Raji (cell line): ENCODE results near the gene NAPG.

ENCODE experiments used
- POLR2A ChIP-seq: IDR thresholded peaks from 2 replicates; pipeline ENCODE4 v1.6.1; 2011; ENCODE audit warnings: low read depth, low read length, control low read depth; ENCODE audit not compliant: insufficient read depth

NAPG gene

GRCh38 chr18:10526561-10526949 is 728 bp downstream of the NAPG start:
- no peak for TF ChIP-seq POLR2A

DNA sequence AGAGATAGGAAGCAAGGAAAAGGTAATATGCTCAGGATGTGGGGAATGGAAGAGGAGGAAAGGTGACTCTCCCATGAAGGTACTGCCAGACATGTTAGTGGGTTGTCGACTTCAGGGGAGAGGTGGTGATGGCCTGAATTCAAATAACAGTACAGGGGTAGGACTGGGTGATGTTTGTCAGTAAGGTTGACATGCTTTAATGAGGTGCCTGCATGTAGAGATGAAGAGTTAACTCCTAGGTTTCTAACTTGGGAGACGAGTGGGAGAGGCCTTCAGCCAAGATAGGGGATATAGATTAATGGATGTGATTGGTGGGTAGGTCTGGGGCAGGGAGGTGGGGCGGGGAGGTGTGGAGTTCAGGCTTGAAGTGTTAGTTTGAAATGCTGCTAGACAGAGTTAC is 2.6 kb downstream of the NAPG start:
- no peak for TF ChIP-seq POLR2A

DNA sequence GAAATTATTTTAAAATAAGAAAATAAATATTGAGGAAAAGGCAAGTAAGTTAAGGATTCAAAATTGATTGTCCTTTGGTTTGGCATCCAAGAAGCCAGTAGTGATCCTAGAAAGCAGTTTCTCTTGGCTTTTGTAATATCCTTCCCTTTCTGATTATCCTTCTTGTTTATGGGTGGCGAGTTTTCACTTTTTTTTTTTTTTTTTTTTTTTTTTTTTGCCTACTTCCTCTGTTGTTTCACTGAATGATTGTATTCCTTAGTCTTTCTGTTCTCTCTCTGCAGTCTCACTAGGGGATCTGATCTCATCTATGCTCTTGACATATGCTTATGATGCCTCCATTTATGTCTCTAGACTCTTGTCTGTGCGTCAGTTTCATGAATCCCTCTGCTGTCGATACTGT is 4.2 kb downstream of the NAPG start:
- no peak for TF ChIP-seq POLR2A

GRCh38 chr18:10530852-10531251 is 5.0 kb downstream of the NAPG start:
- TF ChIP-seq POLR2A, result no peak

DNA sequence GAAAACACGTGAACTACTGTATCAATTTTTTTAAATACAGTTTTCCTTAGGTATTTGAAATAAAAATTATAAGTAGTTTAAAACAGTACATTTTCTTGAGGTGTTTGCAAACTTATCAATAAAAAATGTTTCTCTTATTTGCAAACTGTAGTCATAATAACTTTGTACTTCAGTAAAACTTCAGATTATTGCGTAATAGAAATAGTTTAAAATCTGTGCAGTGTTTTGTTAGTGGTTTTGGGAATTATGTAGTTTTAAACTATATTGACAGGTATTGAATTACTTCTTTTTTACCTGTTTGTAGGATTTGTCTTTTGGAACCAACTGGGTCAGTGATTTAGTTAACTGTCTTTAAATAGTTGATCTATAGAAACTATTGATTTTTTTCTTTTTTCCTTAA is 7.3 kb downstream of the NAPG start:
- no peak for TF ChIP-seq POLR2A

- no peak for TF ChIP-seq POLR2A
These were observed 10.5 kb downstream of the NAPG start for GRCh38 chr18:10536280-10536679.

DNA sequence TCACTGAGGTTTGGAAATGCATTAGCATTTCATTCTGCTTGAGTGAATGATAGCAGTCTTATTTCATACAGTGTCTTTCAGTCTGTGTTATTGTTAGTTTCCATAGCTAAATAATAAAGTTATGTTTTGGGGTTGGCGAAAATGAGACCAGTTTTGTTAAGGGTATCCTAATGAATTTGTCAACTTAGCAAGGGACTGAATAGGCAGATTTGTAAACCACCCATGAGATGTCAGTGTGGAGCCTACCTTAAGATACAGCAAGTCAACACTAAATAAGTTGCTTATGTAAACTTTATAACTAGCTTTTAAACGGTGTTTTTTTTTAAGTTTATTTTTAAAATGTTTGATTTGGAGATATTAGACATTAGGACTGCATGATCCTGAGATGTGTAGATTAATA is 11.9 kb downstream of the NAPG start:
- TF ChIP-seq POLR2A, result no peak

- TF ChIP-seq POLR2A, result no peak
These were observed 17.4 kb downstream of the NAPG start for GRCh38 chr18:10543277-10543676.

GRCh38 chr18:10544093-10544748 is 18.4 kb downstream of the NAPG start:
- no peak for TF ChIP-seq POLR2A

DNA sequence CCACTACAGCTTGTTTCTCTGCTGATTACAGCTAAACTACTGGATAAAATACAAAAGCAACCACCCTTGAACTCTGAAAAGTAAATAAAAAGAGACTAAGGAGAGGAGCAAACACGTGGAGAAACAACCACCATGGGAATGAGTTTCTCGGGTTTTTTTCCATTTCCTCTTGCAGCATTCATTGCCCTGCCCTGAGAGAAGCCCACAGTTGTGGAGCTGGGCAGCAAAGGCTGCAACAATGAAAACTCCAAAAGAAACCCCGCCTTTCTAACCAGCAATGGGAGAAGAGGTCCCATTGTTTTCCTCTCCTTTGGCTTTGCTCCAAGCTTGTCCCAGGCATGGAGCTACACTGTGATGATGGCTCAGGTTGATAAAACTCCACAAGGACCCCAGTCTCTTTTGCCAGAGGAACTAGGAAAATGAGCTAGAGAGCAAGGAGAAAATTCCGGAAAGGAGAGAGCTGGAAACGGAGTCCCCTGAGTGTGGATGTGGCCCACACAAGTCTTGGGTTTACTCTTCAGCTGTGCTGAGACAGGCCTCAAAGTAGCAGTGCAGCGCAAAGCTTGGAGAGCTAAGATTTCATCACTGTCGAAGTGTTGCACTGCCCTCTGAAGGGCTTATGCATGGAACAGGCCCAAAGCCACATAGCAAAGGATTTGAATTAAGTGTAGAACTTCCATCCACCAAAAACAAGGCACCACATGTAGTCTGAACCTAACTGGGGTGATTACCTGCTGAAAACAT is 20.9 kb downstream of the NAPG start:
- no peak for TF ChIP-seq POLR2A

GRCh38 chr18:10552226-10552625 is 26.4 kb downstream of the NAPG start:
- no peak for TF ChIP-seq POLR2A

GRCh38 chr18:10557085-10557677 is 31.4 kb downstream of the NAPG start:
- TF ChIP-seq POLR2A, result no peak

GRCh38 chr18:10558243-10558966 is 32.6 kb downstream of the NAPG start:
- TF ChIP-seq POLR2A, result no peak

DNA sequence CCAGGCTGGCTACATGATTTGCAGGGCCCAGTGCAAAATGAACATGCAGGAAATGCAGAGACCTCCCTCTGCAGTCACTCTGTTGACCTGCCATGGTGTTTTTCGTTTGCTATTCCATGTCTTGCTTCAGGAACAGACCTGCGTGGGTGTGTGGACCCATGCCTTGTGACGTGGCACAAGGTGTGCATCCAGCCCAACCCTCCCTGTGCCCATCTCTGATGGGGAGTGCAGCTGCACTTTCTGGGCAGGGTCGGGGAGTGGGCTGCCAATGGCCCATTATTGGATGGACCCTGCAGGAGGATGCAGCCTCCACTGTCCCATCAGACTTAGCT is 33.1 kb downstream of the NAPG start:
- no peak for TF ChIP-seq POLR2A

DNA sequence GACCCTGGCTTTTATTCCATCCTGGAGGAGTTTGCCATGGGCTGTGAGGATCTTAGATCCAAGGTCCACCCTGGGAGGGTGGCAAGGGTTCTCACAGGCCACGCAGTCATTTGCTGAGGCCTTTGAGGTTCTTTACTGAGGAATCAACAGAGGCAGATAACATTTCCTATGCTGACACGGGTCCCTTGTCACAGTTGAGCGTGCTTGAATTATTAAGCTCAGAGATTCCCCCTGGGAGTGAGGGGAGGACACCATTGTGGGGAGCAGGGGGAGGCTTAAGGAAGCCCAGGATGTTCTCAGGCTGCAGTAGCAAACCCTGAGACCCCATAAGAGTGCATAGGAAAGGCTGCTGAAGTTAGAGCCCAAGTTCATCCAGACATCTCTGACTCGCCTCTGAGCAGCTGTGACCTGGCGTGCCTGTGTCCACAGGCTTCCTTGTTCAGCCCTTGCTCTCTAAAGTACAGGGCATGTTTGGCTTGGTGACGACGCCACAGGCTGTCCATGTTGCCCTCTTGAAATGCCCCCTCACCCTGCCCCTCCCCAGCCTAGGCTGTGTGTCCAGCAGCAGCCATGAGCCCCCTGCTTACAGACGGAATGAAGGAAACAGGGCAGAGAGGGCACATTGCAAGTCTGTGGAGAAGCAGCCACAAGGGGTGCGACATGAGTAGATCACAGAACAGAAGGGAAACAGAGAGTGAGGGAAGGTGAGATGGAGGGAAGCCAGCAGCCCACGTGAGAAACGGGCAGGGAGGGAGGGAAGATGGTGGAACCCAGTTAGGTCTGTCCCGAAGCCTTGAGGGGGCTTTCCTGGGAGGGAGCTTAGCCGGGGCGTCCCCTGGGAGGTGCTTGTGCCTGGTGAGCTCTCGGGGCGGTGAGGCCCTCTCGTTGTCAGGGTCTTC is 34.0 kb downstream of the NAPG start:
- TF ChIP-seq POLR2A, result no peak
